GM06990 (cell line): ENCODE results near the gene TNFAIP6.

Experiments used
- DNase-seq: peaks from one replicate; pipeline ENCODE4 v3.0.0-alpha.2; 2011; ENCODE audit not compliant: insufficient read length; ENCODE audit errors: extremely low read depth
- H3K27me3 ChIP-seq: replicated peaks from 2 replicates; pipeline ENCODE4 v1.6.0; 2011; ENCODE audit warnings: low read length; ENCODE audit not compliant: control insufficient read depth, insufficient read depth
- H3K36me3 ChIP-seq: 2 replicates; pipeline ENCODE4 v1.5.1; 2011; ENCODE audit warnings: low read length; ENCODE audit not compliant: control insufficient read depth, insufficient read depth
- H3K4me3 ChIP-seq: replicated peaks from 2 replicates; pipeline ENCODE4 v1.5.1; 2011; ENCODE audit warnings: low read depth, mild to moderate bottlenecking, control low read depth, low read length
- CTCF ChIP-seq: IDR thresholded peaks from 2 replicates; pipeline ENCODE4 v1.5.1; 2011; ENCODE audit warnings: low read length, control low read depth, mild to moderate bottlenecking, inconsistent platforms; ENCODE audit not compliant: insufficient read depth, poor library complexity, severe bottlenecking

TNFAIP6 gene

DNA sequence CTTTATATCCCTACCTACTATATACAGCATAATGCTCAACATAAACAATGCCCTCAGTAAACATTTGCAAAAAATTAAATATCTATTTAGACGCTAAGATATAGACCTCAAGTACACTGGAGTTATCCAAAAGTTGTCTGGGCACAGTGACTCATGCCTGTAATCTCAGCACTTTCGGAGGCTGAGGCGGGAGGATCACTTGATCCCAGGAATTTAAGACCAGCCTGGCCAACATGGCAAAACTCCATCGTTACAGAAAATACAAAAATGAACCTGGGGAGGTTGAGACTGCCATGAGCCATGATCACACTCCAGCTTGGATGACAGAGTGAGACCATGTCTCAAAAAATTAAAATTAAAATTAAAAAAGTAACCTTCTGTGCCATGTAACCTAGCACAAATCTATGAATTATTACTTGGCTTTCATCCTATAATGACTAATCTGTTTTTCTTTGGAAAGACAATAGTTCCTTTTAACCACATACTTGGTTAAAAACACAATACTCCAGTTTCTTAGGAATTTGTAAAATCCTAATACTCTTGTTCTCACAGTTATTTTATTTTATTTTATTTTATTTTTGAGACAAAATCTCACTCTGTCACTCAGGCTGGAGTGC is 6.7 kb upstream of the TNFAIP6 start:
- no peaks in the 10 kb centered on the region for H3K36me3 ChIP-seq
- TF ChIP-seq CTCF = no peak
- H3K27me3 ChIP-seq = no peaks in the 10 kb centered on the region
- no peak overlapping the region for H3K4me3 ChIP-seq
- no peak for DNase-seq

- no peak for DNase-seq
- Histone ChIP-seq H3K27me3 (no peaks in the 10 kb centered on the region), H3K36me3 (no peaks in the 10 kb centered on the region), H3K4me3 (no peak overlapping the region)
- no peak for TF ChIP-seq CTCF
Measured at GRCh38 chr2:151353995-151354394, 3.4 kb upstream of the TNFAIP6 start.

- H3K27me3 ChIP-seq = no peaks in the 10 kb centered on the region
- TF ChIP-seq CTCF = no peak
- H3K4me3 ChIP-seq = no peak overlapping the region
- no peaks in the 10 kb centered on the region for H3K36me3 ChIP-seq
- DNase-seq = no peak
Measured at GRCh38 chr2:151354807-151355206, 2.6 kb upstream of the TNFAIP6 start.

DNA sequence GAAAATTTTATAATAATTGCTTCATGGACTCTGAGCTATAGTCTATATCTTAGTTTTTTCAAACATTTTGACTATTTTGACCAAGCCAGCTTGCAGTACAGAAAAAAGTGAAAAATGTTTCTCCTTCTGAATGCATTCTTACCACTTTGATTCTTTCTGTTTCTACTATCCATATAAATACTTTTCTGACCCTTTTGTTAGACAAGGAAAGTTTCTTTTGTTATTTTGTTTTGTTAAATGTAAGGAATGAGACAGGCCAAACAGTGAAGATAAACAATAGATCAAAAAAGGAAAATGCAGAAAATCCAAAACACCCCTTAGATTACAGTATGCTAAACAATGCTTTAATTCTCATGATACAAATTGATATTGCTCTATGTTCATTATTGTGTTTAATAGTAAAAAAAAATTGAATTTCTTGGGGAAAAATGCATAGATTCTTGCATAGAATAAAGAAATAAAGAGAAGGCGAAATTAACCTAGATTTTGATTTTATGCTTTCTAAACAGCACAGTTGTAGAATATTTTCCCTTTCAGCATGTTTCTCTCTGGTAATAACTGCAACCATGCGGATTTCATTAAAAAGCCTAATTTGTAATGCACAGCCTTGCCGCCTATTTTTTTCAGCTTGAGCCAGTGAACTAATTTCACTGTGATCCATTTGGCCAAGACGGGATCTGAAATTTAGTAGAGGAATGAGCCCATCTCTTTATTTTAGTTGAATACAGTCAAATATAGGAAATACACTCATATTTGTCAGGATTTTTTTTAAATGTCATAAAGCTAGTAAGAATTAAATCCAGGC is 976 bp downstream of the TNFAIP6 start:
- Histone ChIP-seq H3K36me3 (no peaks in the 10 kb centered on the region), H3K4me3 (no peak overlapping the region), H3K27me3 (no peaks in the 10 kb centered on the region)
- no peak for DNase-seq
- TF ChIP-seq CTCF = no peak

- Histone ChIP-seq H3K27me3 (no peaks in the 10 kb centered on the region), H3K36me3 (no peaks in the 10 kb centered on the region), H3K4me3 (no peak overlapping the region)
- no peak for TF ChIP-seq CTCF
- DNase-seq = no peak
Measured at GRCh38 chr2:151359768-151360461, 2.5 kb downstream of the TNFAIP6 start.
